ENCODE results near the gene CENPK.
A peak's percentile ranks its signal among the peaks of the same experiment; 100 is the strongest.
"Not testable (repeated sequence)": the region's sequence is repeated elsewhere in the genome, so short reads cannot be mapped to it uniquely, and the experiment has no call there.

Gene CENPK

DNA sequence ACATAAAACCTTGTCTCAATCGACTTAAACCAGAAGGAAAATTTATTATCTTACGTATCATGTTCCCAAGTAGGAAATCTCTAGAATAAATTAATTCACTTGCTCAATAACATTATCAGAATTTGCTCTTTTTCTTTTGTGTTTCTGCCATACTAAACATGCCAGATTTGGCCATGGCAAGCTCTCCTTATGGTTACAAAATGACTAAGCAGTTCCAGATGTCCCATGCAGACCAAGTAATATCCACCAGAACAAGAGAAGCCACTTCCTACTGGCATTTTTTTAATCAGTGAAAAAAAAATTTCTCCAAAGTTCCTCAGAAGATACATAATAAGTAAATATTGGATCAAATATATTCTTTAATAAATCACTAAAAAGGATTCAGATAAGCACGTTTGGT is 56.0 kb downstream of the CENPK start:
- no peak for ATAC-seq

DNA sequence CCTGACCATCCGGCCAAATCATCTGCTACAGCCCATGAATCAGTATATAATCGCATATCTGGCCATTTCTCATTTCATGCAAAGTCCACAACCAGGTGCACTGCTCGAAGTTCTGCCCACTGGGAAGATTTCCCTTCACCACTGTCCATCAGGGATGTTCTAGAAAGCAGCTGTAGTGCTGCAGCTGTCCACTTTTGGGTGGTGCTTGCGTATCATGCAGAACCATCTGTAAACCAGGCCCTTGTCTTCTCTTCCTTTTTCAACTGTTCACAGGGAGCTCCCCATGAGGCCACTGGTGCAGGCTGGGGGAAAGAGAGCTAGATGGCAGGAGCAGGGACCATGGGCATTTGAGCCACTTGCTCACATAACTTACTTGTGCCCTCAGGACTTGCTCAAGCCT is 73.8 kb downstream of the CENPK start:
- ATAC-seq = no peak

GRCh38 chr5:65488038-65488687 is 74.8 kb downstream of the CENPK start:
- ATAC-seq = not testable (repeated sequence)

GRCh38 chr5:65486803-65487202 is 76.2 kb downstream of the CENPK start:
- not testable (repeated sequence) for ATAC-seq

GRCh38 chr5:65485405-65485804 is 77.6 kb downstream of the CENPK start:
- ATAC-seq = no peak

GRCh38 chr5:65483546-65484346 is 79.2 kb downstream of the CENPK start:
- peak in 1 of 2 donors; percentile 34 for ATAC-seq

DNA sequence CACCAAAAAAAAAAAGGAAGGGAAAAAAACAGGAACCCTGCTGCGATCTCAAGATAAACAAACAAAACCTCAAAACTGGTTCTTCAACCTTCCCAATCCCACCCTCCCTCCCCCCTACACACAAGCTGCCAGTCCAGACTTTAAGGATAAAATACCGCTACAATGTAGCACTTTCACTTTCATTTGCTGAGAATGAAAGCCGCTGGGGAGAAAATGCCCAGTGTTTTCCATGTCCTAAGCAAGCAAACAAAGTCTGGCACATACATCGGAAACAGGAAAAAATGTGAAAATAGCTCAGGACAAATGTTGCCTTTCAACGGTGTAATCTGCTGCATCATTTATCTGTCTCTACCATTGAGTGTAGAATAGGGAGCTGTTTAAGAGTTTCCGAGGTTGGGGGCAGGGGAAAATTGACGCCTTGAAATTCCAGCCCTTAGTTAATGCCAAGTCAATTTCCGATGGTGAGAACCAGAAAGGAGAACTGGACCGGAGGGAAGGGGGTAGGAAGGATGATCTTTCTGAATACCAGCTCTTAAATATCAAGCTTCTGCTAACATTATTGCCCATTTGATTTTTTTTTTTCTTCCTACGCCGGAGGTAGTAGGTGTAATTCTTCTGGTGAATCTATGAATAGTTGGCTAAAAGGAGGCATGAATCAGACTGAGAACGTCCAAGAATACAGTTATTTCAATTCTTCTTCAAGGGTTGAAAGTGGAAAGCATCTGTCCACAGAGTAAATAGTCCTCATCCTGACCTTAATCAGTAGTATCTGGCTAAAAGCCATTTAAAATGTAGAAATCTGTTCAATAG is 80.0 kb downstream of the CENPK start:
- no peak for ATAC-seq

- ATAC-seq = peak; percentile 25
Observed at GRCh38 chr5:65482296-65482735, 80.7 kb downstream of the CENPK start.

GRCh38 chr5:65481635-65482295 is 81.2 kb downstream of the CENPK start, which contains the start of gene ADAMTS6:
Gene ADAMTS6 (minus strand): TSS chr5:65481920. CDS start chr5:65473673, 8,247 bp downstream.
- peak; percentile 90 to 95 for ATAC-seq

- ATAC-seq = peak in 1 of 2 donors; percentile 4
Observed at GRCh38 chr5:65481171-65481581, 81.8 kb downstream of the CENPK start.

DNA sequence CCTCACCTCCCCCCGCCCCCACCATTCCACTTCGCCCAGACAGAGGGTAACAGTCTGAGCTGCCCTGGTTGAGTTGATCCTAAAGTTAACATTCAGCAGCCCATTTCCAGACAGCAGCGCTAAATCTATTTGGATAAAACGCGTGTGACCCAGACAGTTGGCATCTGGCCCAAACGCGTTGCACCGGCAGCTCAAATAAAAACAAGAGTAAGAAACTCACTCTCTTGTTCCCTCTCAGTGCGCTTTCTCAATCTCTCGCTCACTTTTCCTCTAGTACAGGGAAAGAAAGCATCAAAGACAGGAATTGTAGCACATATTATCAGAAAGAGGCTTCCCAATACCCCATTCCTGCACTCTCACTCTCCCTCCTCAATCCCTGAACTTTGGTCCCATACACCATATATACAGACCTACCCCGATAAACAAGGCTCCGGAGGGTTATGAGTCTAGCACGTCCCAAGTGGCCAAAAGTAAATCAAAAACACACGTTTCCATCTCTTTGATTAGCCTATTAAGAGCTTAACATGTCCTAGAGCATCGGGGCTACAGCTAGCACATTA is 82.6 kb downstream of the CENPK start:
- ATAC-seq = no peak

GRCh38 chr5:65479527-65479926 is 83.4 kb downstream of the CENPK start:
- ATAC-seq = no peak

DNA sequence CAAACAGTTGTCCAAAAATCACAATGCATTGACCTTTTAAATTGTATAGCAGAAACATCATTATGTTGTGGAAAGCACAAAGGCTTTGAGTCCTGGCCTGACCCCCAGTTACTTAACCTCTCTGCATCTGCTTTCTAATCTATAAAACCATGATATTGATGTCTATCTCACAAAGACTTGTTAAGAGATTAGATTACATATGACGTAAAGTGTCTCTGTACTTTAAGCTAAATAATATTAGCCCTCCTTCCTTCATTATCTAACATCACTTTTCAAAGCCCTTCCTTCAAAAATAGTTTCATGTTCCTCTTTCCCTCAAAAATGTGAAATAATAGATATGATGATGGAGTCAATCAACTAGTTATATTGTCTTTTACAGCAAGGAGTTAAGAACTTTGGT is 84.6 kb downstream of the CENPK start:
- no peak for ATAC-seq

GRCh38 chr5:65475895-65476294 is 87.1 kb downstream of the CENPK start:
- ATAC-seq = no peak

GRCh38 chr5:65475336-65475735 is 87.6 kb downstream of the CENPK start:
- no peak for ATAC-seq

GRCh38 chr5:65474130-65474711 is 88.7 kb downstream of the CENPK start:
- ATAC-seq = no peak

DNA sequence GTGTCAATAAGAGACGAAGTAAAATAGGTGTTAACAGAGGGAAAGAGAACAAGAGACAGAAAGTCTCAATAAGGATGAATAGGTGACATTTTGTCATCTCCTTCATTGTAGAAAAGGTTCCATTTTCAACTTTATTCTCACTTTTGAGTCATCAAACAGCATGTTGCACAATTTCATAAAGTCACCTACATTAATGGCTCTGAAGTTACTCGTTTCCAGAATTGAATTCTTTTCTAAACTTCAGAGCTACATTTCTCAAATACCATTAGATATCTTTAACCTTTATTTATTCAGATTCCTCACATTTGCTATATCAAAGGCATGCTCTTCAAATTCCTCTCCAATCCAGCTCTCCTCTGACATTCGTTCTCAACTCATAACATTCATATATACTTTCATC is 94.3 kb downstream of the CENPK start:
- no peak for ATAC-seq

Measured in activated CD4-positive, CD25-positive, alpha-beta regulatory T cell treated with anti-CD3 and anti-CD28 coated beads, Interleukin-2, amount 50 U/mL, for 24 hours (primary cell).